Fibroblast of skin of back (primary cell): ENCODE measurements around the gene MKX.

Experiments used
- DNase-seq: peaks from one replicate; pipeline ENCODE4 v3.0.0-alpha.2; 2013

Gene MKX

DNA sequence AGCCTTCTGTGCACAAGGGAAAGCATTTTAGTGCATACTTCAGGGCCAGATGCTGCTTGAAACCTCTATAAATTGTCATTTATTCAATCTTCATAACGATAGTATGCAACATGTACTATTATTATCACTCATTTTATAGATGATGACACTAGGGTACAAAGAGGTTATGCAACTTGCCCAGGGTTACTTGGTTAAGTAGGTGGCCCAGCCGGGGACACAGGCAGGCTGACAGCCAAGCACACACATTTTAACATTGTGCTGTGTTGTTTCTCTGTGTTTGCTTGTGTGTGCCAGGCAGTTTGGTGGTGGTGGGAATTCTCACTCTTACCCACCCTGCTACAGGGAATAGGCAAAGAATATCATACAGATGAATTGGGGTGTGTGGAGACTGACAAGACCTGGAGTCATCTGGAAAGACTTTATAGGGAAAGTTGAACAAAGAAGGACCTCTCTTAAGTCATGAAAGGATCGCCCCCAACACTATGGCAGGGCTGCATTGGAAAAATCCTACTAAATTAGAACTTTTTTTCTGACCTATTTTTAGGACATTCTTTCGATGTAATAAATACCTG, 98.9 kb downstream of the MKX start:
- DNase-seq, result no peak

DNA sequence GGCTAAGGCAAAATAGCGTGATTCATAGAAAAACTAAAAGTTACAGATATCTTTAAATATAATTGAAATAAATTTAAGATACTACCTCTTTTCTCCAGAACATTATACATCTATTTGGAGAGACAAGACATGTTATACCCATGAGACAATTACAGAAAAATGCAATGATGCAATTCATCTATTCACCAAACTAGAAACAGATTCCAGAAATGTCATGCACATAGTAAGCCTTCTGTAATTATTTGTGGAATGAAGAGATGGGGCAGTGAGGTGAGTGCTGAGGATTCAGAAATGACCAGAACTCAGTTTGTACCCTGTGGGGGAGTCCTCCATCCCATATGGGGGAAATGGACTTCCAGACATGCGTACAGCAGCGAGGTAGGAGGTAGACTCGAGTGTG, 99.4 kb downstream of the MKX start:
- peak; percentile 75 for DNase-seq

- no peak for DNase-seq
Observed at GRCh38 chr10:27644307-27644939, 101.2 kb downstream of the MKX start.

GRCh38 chr10:27643301-27643700, 102.3 kb downstream of the MKX start:
- DNase-seq, result no peak

- DNase-seq, result no peak
Observed at GRCh38 chr10:27642023-27642589, 103.5 kb downstream of the MKX start.

DNA sequence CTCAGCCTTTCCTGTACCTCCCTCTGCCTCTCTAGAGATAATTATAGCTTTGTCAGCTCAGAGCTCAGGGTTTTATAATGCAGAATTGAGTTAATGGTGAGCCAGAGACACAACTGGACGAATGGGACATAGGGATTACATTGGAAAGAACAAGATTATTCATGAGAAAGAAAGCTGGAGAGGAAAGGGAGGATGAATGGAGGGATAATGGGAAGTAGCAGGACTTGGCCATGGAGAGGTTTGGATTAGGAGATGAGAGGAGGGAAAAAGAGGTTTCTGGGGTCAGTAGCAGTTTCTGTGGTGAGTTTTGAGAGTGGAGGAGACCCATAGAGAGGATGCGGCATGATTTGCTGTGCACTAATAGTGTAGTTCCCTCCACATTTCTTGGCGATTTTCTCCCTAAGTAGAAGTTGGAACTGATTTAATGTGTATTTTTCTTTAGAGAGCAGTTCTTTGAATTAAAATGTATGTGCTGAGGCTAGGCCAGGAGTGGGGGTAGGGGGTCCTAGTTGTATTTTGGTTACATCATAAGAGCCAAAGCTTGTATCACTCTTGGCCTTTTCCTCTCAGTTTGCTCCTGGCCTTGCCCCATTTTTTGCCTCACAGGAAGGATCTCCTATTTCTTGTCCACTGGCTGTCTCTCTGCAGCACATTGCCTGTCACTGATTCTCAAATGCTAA, 107.4 kb downstream of the MKX start:
- DNase-seq, result no peak

GRCh38 chr10:27637601-27638000, 108.0 kb downstream of the MKX start:
- DNase-seq, result peak; percentile 16

DNA sequence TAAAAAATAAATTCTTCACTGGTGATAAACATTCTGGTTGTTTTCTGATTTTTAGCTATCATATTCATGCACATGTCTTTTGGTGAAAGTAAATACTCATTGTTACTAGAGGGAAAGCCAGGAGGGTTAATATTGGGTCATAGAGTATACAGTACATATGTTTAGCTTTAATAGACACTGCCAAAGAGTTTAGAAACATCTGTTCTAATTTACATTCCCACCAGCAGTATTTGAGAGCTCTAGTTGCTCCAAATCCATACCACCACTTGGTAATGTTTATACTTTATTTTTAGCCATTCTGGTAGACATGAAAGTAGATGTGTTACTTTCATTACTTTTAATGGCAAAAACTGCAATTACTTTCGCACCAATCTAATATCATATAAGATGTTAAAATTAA, 108.8 kb downstream of the MKX start:
- no peak for DNase-seq

DNA sequence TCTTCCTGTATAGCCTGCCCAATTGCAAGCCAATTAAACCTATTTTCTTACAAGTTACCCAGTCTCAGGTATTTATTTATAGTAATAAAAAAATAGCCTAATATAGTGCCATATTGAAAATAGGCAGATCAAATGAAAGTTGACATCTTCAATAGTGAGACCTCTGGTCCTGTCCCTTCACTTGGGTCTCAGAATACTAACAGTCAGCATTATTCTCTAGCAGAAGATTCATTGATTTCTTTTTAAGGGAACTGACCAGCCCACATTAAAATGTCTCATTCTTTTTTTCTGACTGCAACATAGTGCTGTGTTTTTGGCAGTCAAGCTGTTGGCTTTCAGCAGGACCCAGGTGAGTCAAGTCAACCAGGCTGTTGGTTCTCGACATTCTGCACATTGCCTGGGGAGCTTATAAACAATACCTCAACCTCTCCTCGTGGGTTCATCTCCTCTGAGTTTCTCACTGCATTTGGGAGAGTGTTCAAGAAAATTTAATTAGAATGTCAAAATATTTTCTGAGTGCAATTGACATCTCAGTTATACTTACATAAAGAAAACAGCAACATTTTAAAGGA, 109.8 kb downstream of the MKX start:
- DNase-seq, result no peak

GRCh38 chr10:27635290-27635689, 110.3 kb downstream of the MKX start:
- DNase-seq, result no peak

DNA sequence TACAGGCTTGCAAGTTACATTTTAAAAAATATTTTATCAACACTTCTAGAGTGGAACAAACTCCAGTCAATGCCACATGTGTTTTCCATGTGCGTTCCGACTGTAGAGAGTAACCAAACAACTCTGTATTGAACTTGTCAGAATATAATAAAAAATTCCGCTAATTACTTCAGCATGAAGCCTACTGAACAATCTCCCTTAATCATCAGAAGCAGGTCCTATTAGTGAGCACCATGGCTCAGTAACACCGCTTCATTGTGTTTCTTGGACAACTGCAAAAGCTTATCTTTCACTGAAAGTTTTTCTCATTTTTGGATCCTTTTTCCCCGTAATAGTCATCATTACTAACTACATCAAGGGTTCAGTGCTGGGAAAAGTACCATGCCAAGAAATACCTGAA, 117.0 kb downstream of the MKX start:
- DNase-seq, result no peak

GRCh38 chr10:27626890-27627289, 118.7 kb downstream of the MKX start:
- DNase-seq, result no peak

- peak; percentile 26 for DNase-seq
Observed at GRCh38 chr10:27625452-27626211, 120.0 kb downstream of the MKX start.

DNA sequence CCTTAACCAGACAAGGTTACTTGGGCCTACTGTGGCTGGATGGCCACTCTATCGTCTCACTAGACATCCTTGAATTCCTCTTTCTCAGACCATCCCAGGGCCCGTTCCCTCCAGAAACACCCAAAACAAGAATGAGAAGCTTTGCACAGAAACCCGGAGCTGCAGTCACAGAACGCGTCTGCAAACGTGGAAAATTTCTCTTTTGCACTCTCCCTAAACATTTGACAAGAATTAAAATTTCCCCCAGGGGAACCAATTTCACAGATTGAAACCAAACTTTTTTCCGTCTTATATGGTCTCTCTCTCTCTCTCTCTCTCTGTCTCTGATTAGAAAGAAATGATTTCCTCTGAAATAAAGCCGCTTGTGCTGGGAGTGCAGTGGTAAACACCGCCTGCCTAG, 120.7 kb downstream of the MKX start:
- DNase-seq, result no peak
